Astrocyte (in vitro differentiated cells and primary cell): Measurements from ENCODE around the gene VPS11. TPM values are rescaled to one million over a fixed set of nuclear protein-coding genes. Genes with fewer than 3 reads are reported as not detected.
"Not testable (repeated sequence)": the region's sequence is repeated elsewhere in the genome, so short reads cannot be mapped to it uniquely, and the experiment has no call there.

Experiments used
- DNase-seq: peaks from one replicate; pipeline ENCODE4 v3.0.0-alpha.2; 2010; ENCODE audit warnings: low read depth
- FAIRE-seq: peaks from 2 replicates; lab custom pipeline; 2011; peaks lifted over from hg19 to GRCh38; lab: Jason Lieb, UNC
- H2AFZ ChIP-seq: 2 replicates; pipeline ENCODE4 v1.6.0; 2012; ENCODE audit warnings: low read depth, low read length, inconsistent platforms
- H3K27ac ChIP-seq: 2 replicates; pipeline ENCODE4 v1.5.1; 2011; ENCODE audit warnings: low read depth, low read length, inconsistent platforms
- H3K27me3 ChIP-seq: 2 replicates; pipeline ENCODE4 v1.6.0; 2011; ENCODE audit warnings: low read length, inconsistent platforms; ENCODE audit not compliant: insufficient read depth
- H3K36me3 ChIP-seq: 2 replicates; pipeline ENCODE4 v1.5.1; 2011; ENCODE audit warnings: low read length, inconsistent platforms; ENCODE audit not compliant: insufficient read depth
- H3K4me1 ChIP-seq: 2 replicates; pipeline ENCODE4 v1.5.1; 2011; ENCODE audit warnings: low read length, inconsistent platforms; ENCODE audit not compliant: insufficient read depth
- H3K4me2 ChIP-seq: 2 replicates; pipeline ENCODE4 v1.6.0; 2012; ENCODE audit warnings: low read length, inconsistent platforms
- H3K4me3 ChIP-seq: 2 replicates; pipeline ENCODE4 v1.5.1; 2011; ENCODE audit warnings: low read depth, mild to moderate bottlenecking, low read length, inconsistent platforms; ENCODE audit not compliant: insufficient read depth
- H3K79me2 ChIP-seq: 2 replicates; pipeline ENCODE4 v1.6.0; 2012; ENCODE audit warnings: mild to moderate bottlenecking, low read length, inconsistent platforms; ENCODE audit not compliant: insufficient read depth
- H3K9ac ChIP-seq: 2 replicates; pipeline ENCODE4 v1.6.0; 2012; ENCODE audit warnings: mild to moderate bottlenecking, low read length, inconsistent platforms
- H3K9me3 ChIP-seq: 2 replicates; pipeline ENCODE4 v1.5.1; 2012; ENCODE audit warnings: low read depth, mild to moderate bottlenecking, low read length, inconsistent platforms; ENCODE audit not compliant: insufficient read depth
- H4K20me1 ChIP-seq: 2 replicates; pipeline ENCODE4 v1.6.0; 2012; ENCODE audit warnings: low read length, inconsistent platforms; ENCODE audit not compliant: insufficient read depth
- H3K27ac Mint-ChIP-seq: one replicate; pipeline ENCODE4 v1.8.0; 2021; ENCODE audit warnings: mild to moderate bottlenecking, mixed read lengths; ENCODE audit not compliant: unreplicated experiment
- H3K27me3 Mint-ChIP-seq: one replicate; pipeline ENCODE4 v1.8.0; 2021; ENCODE audit warnings: low read depth, mixed read lengths; ENCODE audit not compliant: unreplicated experiment
- H3K36me3 Mint-ChIP-seq: one replicate; pipeline ENCODE4 v1.8.0; 2021; ENCODE audit warnings: low read depth, mixed read lengths; ENCODE audit not compliant: unreplicated experiment
- H3K4me1 Mint-ChIP-seq: one replicate; pipeline ENCODE4 v1.8.0; 2021; ENCODE audit warnings: low read depth, mixed read lengths; ENCODE audit not compliant: unreplicated experiment
- H3K4me3 Mint-ChIP-seq: one replicate; pipeline ENCODE4 v1.8.0; 2021; ENCODE audit warnings: mild to moderate bottlenecking, moderate library complexity, mixed read lengths; ENCODE audit not compliant: unreplicated experiment
- H3K9me3 Mint-ChIP-seq: one replicate; pipeline ENCODE4 v1.8.0; 2021; ENCODE audit warnings: mild to moderate bottlenecking, mixed read lengths; ENCODE audit not compliant: unreplicated experiment
- CTCF ChIP-seq: IDR thresholded peaks from 2 replicates; pipeline ENCODE4 v1.5.1; 2011; ENCODE audit warnings: low read depth, mild to moderate bottlenecking, inconsistent platforms, low read length, moderate library complexity; ENCODE audit not compliant: insufficient read depth
- EZH2 ChIP-seq: IDR thresholded peaks from 2 replicates; pipeline ENCODE4 v1.6.1; 2012; ENCODE audit warnings: mild to moderate bottlenecking, low read length, inconsistent platforms; ENCODE audit not compliant: insufficient read depth
- total RNA-seq: library from RNA; stranded (reverse); gene quantifications from 2 replicates; pipeline ENCODE4 v1.2.1, GENCODE V29; 2021

The VPS11 gene
- total RNA-seq, 1 donor from 2014 or later: 24.0 TPM

GRCh38 chr11:119057000-119057769 lies 10.4 kb upstream of the VPS11 start, which contains the start of gene HYOU1:
Gene HYOU1 (minus strand): TSS chr11:119057205. CDS start chr11:119056160, 1,045 bp downstream.
- no peaks in the 10 kb centered on the region for H3K9me3 ChIP-seq
- Mint-ChIP-seq H3K9me3 (no peaks in the 10 kb centered on the region), H3K36me3 (peaks cover 17% of the 10 kb centered on the region), H3K27ac (peak within 1 kb of the TSS; percentile 94), H3K4me1 (peaks cover 14% of the 10 kb centered on the region), H3K4me3 (peak within 1 kb of the TSS; percentile 97), H3K27me3 (no peaks in the 10 kb centered on the region)
- H3K4me3 ChIP-seq: peak within 1 kb of the TSS; percentile 78
- peak within 1 kb of the TSS; percentile 83 for H3K27ac ChIP-seq
- peaks cover 43% of the 10 kb centered on the region for H3K79me2 ChIP-seq
- DNase-seq (peak; percentile 85), FAIRE-seq (no peak)
- H3K27me3 ChIP-seq: no peaks in the 10 kb centered on the region
- TF ChIP-seq CTCF (no peak), EZH2 (no peak)
- peak within 1 kb of the TSS; percentile 72 for H2AFZ ChIP-seq
- H3K36me3 ChIP-seq: peaks cover 32% of the 10 kb centered on the region
- peak within 1 kb of the TSS; percentile 91 for H3K9ac ChIP-seq
- H3K4me1 ChIP-seq: peaks cover 18% of the 10 kb centered on the region
- H4K20me1 ChIP-seq: peaks cover 41% of the 10 kb centered on the region
- peak within 1 kb of the TSS; percentile 95 for H3K4me2 ChIP-seq

- not testable (repeated sequence) for H3K4me2 ChIP-seq, H3K4me3 Mint-ChIP-seq
These were observed 8.5 kb upstream of the VPS11 start for GRCh38 chr11:119059128-119059527.

GRCh38 chr11:119061256-119061655 lies 6.4 kb upstream of the VPS11 start:
- no peak for TF ChIP-seq EZH2
- TF ChIP-seq CTCF: no peak
- FAIRE-seq: no peak
- H3K4me3 Mint-ChIP-seq: no peak overlapping the region

More at GRCh38 chr11:119059128-119059527, 8.5 kb upstream of the VPS11 start:
- not testable (repeated sequence) for DNase-seq, H3K4me3 ChIP-seq, H3K27ac ChIP-seq, H3K27ac Mint-ChIP-seq, H3K9me3 ChIP-seq, H3K36me3 Mint-ChIP-seq, H2AFZ ChIP-seq, H3K9ac ChIP-seq, H3K27me3 Mint-ChIP-seq, H3K9me3 Mint-ChIP-seq, H3K27me3 ChIP-seq, FAIRE-seq
- Histone ChIP-seq H3K79me2 (peaks cover 33% of the 10 kb centered on the region), H3K4me1 (peaks cover 18% of the 10 kb centered on the region), H4K20me1 (peaks cover 22% of the 10 kb centered on the region), H3K36me3 (peaks cover 14% of the 10 kb centered on the region)
- H3K4me1 Mint-ChIP-seq: peaks cover 14% of the 10 kb centered on the region

More at GRCh38 chr11:119061256-119061655, 6.4 kb upstream of the VPS11 start:
- H3K4me1 ChIP-seq: peaks cover 9% of the 10 kb centered on the region
- H4K20me1 ChIP-seq: peaks cover under 1% of the 10 kb centered on the region
- H3K27ac ChIP-seq: no peak overlapping the region
- no peaks in the 10 kb centered on the region for H3K27me3 ChIP-seq
- Mint-ChIP-seq H3K4me1 (peaks cover 6% of the 10 kb centered on the region), H3K9me3 (no peaks in the 10 kb centered on the region), H3K27me3 (no peaks in the 10 kb centered on the region), H3K36me3 (no peaks in the 10 kb centered on the region), H3K27ac (no peak overlapping the region)
- no peak overlapping the region for H3K4me3 ChIP-seq
- no peak overlapping the region for H3K4me2 ChIP-seq
- no peaks in the 10 kb centered on the region for H3K9me3 ChIP-seq
- H3K9ac ChIP-seq: no peak overlapping the region
- H3K36me3 ChIP-seq: no peaks in the 10 kb centered on the region
- H3K79me2 ChIP-seq: peaks cover 24% of the 10 kb centered on the region
- DNase-seq: no peak
- no peak overlapping the region for H2AFZ ChIP-seq
